ENCODE measurements around the gene GDF9. TPM values are rescaled to one million over a fixed set of nuclear protein-coding genes. Genes with fewer than 3 reads are reported as not detected.
A peak's percentile ranks its signal among the peaks of the same experiment; 100 is the strongest.

GDF9 gene
- total and polyA plus RNA-seq, 2 experiments from 2014 or later: 0.45 to 1.8 TPM

DNA sequence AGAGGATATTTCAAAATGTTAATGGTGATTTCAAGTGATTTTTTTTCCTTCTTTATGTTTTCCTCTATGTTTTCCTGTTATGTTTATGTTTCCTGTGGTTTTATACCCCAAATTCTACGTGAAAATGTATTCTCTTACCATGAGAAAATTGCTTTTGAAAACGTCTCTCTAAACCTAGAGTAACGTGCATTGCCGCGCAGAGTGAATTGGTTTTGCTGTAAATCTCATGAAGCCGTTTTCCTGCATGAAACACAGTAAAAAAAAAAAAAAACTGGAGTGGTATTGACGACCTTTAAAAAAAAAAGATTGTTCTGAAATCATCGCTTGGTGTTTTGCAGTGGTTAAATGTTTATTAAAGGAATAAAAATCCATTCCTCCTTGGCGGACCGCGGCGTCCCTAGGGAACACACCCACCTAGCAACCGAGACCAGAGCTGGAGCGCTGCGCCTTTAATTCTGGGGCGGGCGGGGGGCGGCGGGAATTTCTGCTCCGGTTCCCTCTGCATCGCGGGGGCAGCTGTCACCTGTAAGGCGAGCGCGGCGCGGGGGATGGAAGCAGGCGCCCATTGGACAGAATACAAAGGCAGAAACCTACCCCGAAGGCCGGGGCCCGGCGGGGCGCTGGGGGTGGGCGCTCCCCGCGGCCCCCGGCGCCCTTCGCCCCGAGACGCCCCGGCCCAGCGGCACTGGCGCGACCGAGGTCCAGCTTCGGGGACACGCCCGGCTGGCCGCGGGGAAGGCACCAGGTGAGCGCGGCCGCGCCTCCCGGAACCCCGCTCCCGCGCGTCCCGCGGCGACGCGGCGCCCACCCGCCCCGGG is 53.3 kb downstream of the GDF9 start, which contains the start of gene SOWAHA:
Gene SOWAHA (plus strand): TSS at position 522 of the 818 bp plus-strand sequence. CDS start 320 bp downstream, outside the sequence.
- Histone ChIP-seq H3K4me3 (peak within 1 kb of the TSS; percentile 37), H3K27me3 (peaks cover 90% of the 10 kb centered on the region)
- peak in 1 of 2 donors; percentile 37 for DNase-seq (ENCODE audit: low read depth in 1 of 2, low spot score in 1 of 2)

GRCh38 chr5:132812123-132812765 is 54.0 kb downstream of the GDF9 start:
- TF ChIP-seq, protein P1, sequence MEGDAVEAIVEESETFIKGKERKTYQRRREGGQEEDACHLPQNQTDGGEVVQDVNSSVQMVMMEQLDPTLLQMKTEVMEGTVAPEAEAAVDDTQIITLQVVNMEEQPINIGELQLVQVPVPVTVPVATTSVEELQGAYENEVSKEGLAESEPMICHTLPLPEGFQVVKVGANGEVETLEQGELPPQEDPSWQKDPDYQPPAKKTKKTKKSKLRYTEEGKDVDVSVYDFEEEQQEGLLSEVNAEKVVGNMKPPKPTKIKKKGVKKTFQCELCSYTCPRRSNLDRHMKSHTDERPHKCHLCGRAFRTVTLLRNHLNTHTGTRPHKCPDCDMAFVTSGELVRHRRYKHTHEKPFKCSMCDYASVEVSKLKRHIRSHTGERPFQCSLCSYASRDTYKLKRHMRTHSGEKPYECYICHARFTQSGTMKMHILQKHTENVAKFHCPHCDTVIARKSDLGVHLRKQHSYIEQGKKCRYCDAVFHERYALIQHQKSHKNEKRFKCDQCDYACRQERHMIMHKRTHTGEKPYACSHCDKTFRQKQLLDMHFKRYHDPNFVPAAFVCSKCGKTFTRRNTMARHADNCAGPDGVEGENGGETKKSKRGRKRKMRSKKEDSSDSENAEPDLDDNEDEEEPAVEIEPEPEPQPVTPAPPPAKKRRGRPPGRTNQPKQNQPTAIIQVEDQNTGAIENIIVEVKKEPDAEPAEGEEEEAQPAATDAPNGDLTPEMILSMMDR (IDR thresholded peaks at IDR 0.05; ENCODE audit: low read depth, low read length): no peak
- no peak for DNase-seq (ENCODE audit: low read depth in 1 of 2, low spot score in 1 of 2)
- no peaks in the 10 kb centered on the region for H3K36me3 ChIP-seq
- peaks cover 88% of the 10 kb centered on the region for H3K27me3 ChIP-seq
- no peak overlapping the region for H3K4me3 ChIP-seq
- no peak overlapping the region for H3K27ac ChIP-seq
- peaks cover 3% of the 10 kb centered on the region for H3K4me1 ChIP-seq (ENCODE audit: low read depth)
- no peaks in the 10 kb centered on the region for H3K9me3 ChIP-seq (ENCODE audit: low read depth)

More for the DNA sequence above, 53.3 kb downstream of the GDF9 start, which contains the start of gene SOWAHA:
- no peaks in the 10 kb centered on the region for H3K36me3 ChIP-seq
- no peaks in the 10 kb centered on the region for H3K9me3 ChIP-seq (ENCODE audit: low read depth)
- H3K27ac ChIP-seq: no peak within 1 kb of the TSS
- TF ChIP-seq, protein P1 (IDR thresholded peaks at IDR 0.05; ENCODE audit: low read depth, low read length): no peak
- peaks cover 3% of the 10 kb centered on the region for H3K4me1 ChIP-seq (ENCODE audit: low read depth)

Other genes starting within 250 kb of the GDF9 start
- gene IL13, start 208.3 kb downstream of the GDF9 start, total RNA-seq: not detected in 2 replicates
- gene IL13, start 208.3 kb downstream of the GDF9 start, polyA plus RNA-seq: not detected in 2 replicates
- gene IL4, start 192.5 kb downstream of the GDF9 start, total RNA-seq: not detected in 2 replicates
- gene IL4, start 192.5 kb downstream of the GDF9 start, polyA plus RNA-seq: not detected in 2 replicates
- gene KIF3A, start 128.9 kb downstream of the GDF9 start, total RNA-seq: 4.8 and 5.4 TPM in 2 replicates
- gene KIF3A, start 128.9 kb downstream of the GDF9 start, polyA plus RNA-seq: 10.5 and 13.4 TPM in 2 replicates
- gene CCNI2, start 119.0 kb downstream of the GDF9 start, total RNA-seq: not detected in 2 replicates
- gene CCNI2, start 119.0 kb downstream of the GDF9 start, polyA plus RNA-seq: 0.66 and 0.97 TPM in 2 replicates
- 41.0 and 51.9 TPM in 2 replicates for gene SEPTIN8, start 89.2 kb downstream of the GDF9 start, total RNA-seq
- 18.6 and 24.4 TPM in 2 replicates for gene SEPTIN8, start 89.2 kb downstream of the GDF9 start, polyA plus RNA-seq
- gene SOWAHA, start 53.2 kb downstream of the GDF9 start, total RNA-seq: 0.14 TPM in 1 of 2 replicates, not detected in the other
- gene SOWAHA, start 53.2 kb downstream of the GDF9 start, polyA plus RNA-seq: not detected in 2 replicates
- 8.1 and 9.8 TPM in 2 replicates for gene SHROOM1, start 35.8 kb downstream of the GDF9 start, total RNA-seq
- 13.3 TPM in 2 replicates for gene SHROOM1, start 35.8 kb downstream of the GDF9 start, polyA plus RNA-seq
- gene UQCRQ, start 173 bp upstream of the GDF9 start, total RNA-seq: 97.0 and 217 TPM in 2 replicates
- gene UQCRQ, start 173 bp upstream of the GDF9 start, polyA plus RNA-seq: 949 and 1,297 TPM in 2 replicates
- 1.2 and 3.1 TPM in 2 replicates for gene LEAP2, start 7.2 kb upstream of the GDF9 start, total RNA-seq
- 1.5 and 3.6 TPM in 2 replicates for gene LEAP2, start 7.2 kb upstream of the GDF9 start, polyA plus RNA-seq
- 52.7 and 83.6 TPM in 2 replicates for gene AFF4, start 97.2 kb upstream of the GDF9 start, total RNA-seq
- gene AFF4, start 97.2 kb upstream of the GDF9 start, polyA plus RNA-seq: 32.5 and 36.1 TPM in 2 replicates
- gene ZCCHC10, start 160.1 kb upstream of the GDF9 start, total RNA-seq: 7.8 and 14.8 TPM in 2 replicates
- gene ZCCHC10, start 160.1 kb upstream of the GDF9 start, polyA plus RNA-seq: 34.8 and 37.9 TPM in 2 replicates
- gene HSPA4, start 185.5 kb upstream of the GDF9 start, total RNA-seq: 79.7 and 84.7 TPM in 2 replicates
- gene HSPA4, start 185.5 kb upstream of the GDF9 start, polyA plus RNA-seq: 57.1 and 75.1 TPM in 2 replicates

Data from cardiac muscle cell (in vitro differentiated cells and primary cell).